HCT116 (cell line): Measurements from ENCODE around the gene BTBD9. TPM values are rescaled to one million over a fixed set of nuclear protein-coding genes. Genes with fewer than 3 reads are reported as not detected.

Source experiments
- ATAC-seq: fragments of 200-7000 bp; cut with Tn5 transposase; 2 replicates; pipeline ENCODE4 v1.9.1; 2020; ENCODE audit warnings: mild to moderate bottlenecking, moderate library complexity
- BruUV-seq: library from RNA; stranded (reverse); fragments of 400-500 nt; replicated peaks from 2 replicates; lab custom pipeline; 2021; lab: Mats Ljungman, UMichigan
- CTCF ChIA-PET: fragments of 300-600 bp; sonication (Branson Sonifier 250); formaldehyde crosslinking; loops from one replicate; lab custom pipeline; 2021; ENCODE audit warnings: antibody characterized with exemption; lab: Charles Lee
- POLR2A ChIA-PET: fragments of 300-600, 350-600 bp; sonication (Branson Sonifier 250); formaldehyde crosslinking; loops from one replicate; lab custom pipeline; 2021; ENCODE audit warnings: antibody characterized with exemption; lab: Charles Lee
- RAD21 ChIA-PET, 2 experiments: fragments of 300-600 bp; sonication (Branson Sonifier 250); formaldehyde crosslinking; loops; one replicate each; lab custom pipeline; 2023; ENCODE audit warnings: low total read pairs in 2 of 2; ENCODE audit not compliant: uncharacterized antibody in 2 of 2, unreplicated experiment in 2 of 2, low non-redundant PET in 1 of 2; lab: Charles Lee
- DNase-seq: peaks from one replicate; pipeline ENCODE4 v3.0.0-alpha.2; 2010; ENCODE audit warnings: low read depth, low spot score
- H2AFZ ChIP-seq: fragments of 200-600 bp; shearing (Covaris generic), sonication (generic); 2 replicates; pipeline ENCODE4 v1.6.1; 2017; ENCODE audit warnings: low read depth, mixed run types, mixed read lengths, antibody characterized with exemption, low read length; ENCODE audit not compliant: poor library complexity, severe bottlenecking
- H3K27ac ChIP-seq: 2 replicates; pipeline ENCODE4 v1.5.1; 2012; ENCODE audit warnings: low read depth, low read length
- H3K27me3 ChIP-seq: fragments of 200-600 bp; sonication (generic); 2 replicates; pipeline ENCODE4 v1.6.1; 2016; ENCODE audit warnings: mixed run types, low read length, mixed read lengths; ENCODE audit not compliant: insufficient read depth
- H3K36me3 ChIP-seq, 2 experiments: fragments of 200-500 bp in 1 of 2; fragments of 200-600 bp in 1 of 2; sonication (Bioruptor generic) in 1 of 2; sonication (generic) in 1 of 2; 2 replicates each; pipeline versions ENCODE4 v1.5.1 to v1.6.1; 2014 to 2016; ENCODE audit warnings: low read length in 2 of 2, inconsistent platforms in 1 of 2, mixed read lengths in 1 of 2, mixed run types in 1 of 2; ENCODE audit not compliant: insufficient read depth in 2 of 2, control insufficient read depth in 1 of 2
- H3K4me1 ChIP-seq, 2 experiments: fragments of 200-600 bp in 1 of 2; sonication (generic) in 1 of 2; 2 replicates each; pipeline versions ENCODE4 v1.5.1 to v1.6.1; 2012 to 2017; ENCODE audit warnings: low read length in 2 of 2, inconsistent platforms in 1 of 2, mild to moderate bottlenecking in 1 of 2, mixed read lengths in 1 of 2, mixed run types in 1 of 2, moderate library complexity in 1 of 2; ENCODE audit not compliant: insufficient read depth in 2 of 2, control insufficient read depth in 1 of 2
- H3K4me2 ChIP-seq: fragments of 200-600 bp; sonication (generic); 2 replicates; pipeline ENCODE4 v1.6.1; 2017; ENCODE audit warnings: mixed run types, low read length, mixed read lengths
- H3K4me3 ChIP-seq, 2 experiments: fragments of 200-600 bp in 1 of 2; sonication (generic) in 1 of 2; replicated peaks in 1 of 2; 2 replicates each; pipeline ENCODE4 v1.5.1; 2011 to 2016; ENCODE audit warnings: low read length in 2 of 2, control low read depth in 1 of 2, low read depth in 1 of 2, mild to moderate bottlenecking in 1 of 2, mixed read lengths in 1 of 2, mixed run types in 1 of 2
- H3K79me2 ChIP-seq: fragments of 200-600 bp; sonication (generic); 2 replicates; pipeline ENCODE4 v1.6.1; 2017; ENCODE audit warnings: mild to moderate bottlenecking, mixed run types, low read length, moderate library complexity, mixed read lengths; ENCODE audit not compliant: insufficient read depth
- H3K9ac ChIP-seq: fragments of 200-600 bp; sonication (generic); 2 replicates; pipeline ENCODE4 v1.6.1; 2016; ENCODE audit warnings: low read length, mixed read lengths
- H3K9me2 ChIP-seq: fragments of 200-600 bp; sonication (generic), shearing (Covaris generic); 2 replicates; pipeline ENCODE4 v1.6.1; 2017; ENCODE audit warnings: mixed run types, mild to moderate bottlenecking, moderate library complexity; ENCODE audit not compliant: insufficient read depth
- H3K9me3 ChIP-seq, 2 experiments: fragments of 200-500 bp in 1 of 2; fragments of 200-600 bp in 1 of 2; sonication (Bioruptor generic) in 1 of 2; sonication (generic) in 1 of 2; 2 replicates each; pipeline ENCODE4 v1.6.1; 2014 to 2017; ENCODE audit warnings: low read length in 2 of 2, mixed read lengths in 2 of 2, inconsistent platforms in 1 of 2, low read depth in 1 of 2, mild to moderate bottlenecking in 1 of 2, mixed run types in 1 of 2, moderate library complexity in 1 of 2; ENCODE audit not compliant: control insufficient read depth in 1 of 2, insufficient read depth in 1 of 2
- H4K20me1 ChIP-seq: fragments of 200-600 bp; sonication (generic), shearing (Covaris generic); 2 replicates; pipeline ENCODE4 v1.6.1; 2017; ENCODE audit warnings: mixed run types, mild to moderate bottlenecking, moderate library complexity; ENCODE audit not compliant: insufficient read depth
- CEBPB ChIP-seq: IDR thresholded peaks from 2 replicates; pipeline ENCODE4 v1.6.1; 2012; ENCODE audit warnings: low read depth
- FOSL1 ChIP-seq: IDR thresholded peaks from 2 replicates; pipeline ENCODE4 v1.6.1; 2012; ENCODE audit warnings: low read depth
- SIN3A ChIP-seq: IDR thresholded peaks from 2 replicates; pipeline ENCODE4 v1.6.1; 2012; ENCODE audit warnings: low read depth
- SRF ChIP-seq: IDR thresholded peaks from 2 replicates; pipeline ENCODE4 v1.6.1; 2012; ENCODE audit warnings: low read depth
- ZNF274 ChIP-seq: fragments of 200-500 bp; sonication (Bioruptor generic); IDR thresholded peaks from 2 replicates; pipeline ENCODE4 v1.6.1; 2014; ENCODE audit warnings: mild to moderate bottlenecking, low read depth, low read length, inconsistent platforms
- intact Hi-C: fragments of 100-400 bp; cut with micrococcal nuclease; formaldehyde crosslinking; loops from 2 replicates; pipeline ENCODE4 v1.10.0; 2022
- total RNA-seq: library from RNA; stranded (reverse); gene quantifications from one replicate; pipeline ENCODE4 v1.2.1, GENCODE V29; 2021; ENCODE audit not compliant: unreplicated experiment

Gene BTBD9
- total RNA-seq, 1 experiment from 2014 or later, result 10.9 TPM

DNA sequence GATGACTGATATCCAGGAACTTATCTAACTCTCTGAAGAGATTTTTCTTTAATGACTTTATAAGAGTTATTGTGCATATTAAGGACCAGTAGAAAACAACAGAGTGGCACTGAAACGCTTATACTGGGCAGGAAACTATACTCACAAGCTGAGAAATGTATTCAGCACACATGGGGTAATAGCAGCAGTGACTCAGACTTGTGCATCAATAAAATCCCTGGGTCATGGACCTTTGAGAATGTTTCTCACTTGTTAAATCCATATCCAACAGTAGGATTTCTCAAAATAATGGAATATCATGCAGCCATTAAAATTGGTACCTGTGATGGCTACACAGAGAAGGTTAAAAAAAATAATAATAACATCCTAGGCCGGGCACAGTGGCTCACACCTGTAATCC is 219.5 kb downstream of the BTBD9 start:
- no TSS peak for BruUV-seq
- no peaks in the 10 kb centered on the region for H4K20me1 ChIP-seq
- no peaks in the 10 kb centered on the region for H3K36me3 ChIP-seq
- H3K27ac ChIP-seq, result no peak overlapping the region
- no peak overlapping the region for H3K9ac ChIP-seq
- TF ChIP-seq ZNF274, result no peak
- no peaks in the 10 kb centered on the region for H3K9me3 ChIP-seq
- H3K79me2 ChIP-seq, result no peaks in the 10 kb centered on the region
- ChIA-PET POLR2A (no interaction called here), CTCF (no interaction called here), RAD21 (no interaction called here)
- no peak overlapping the region for H2AFZ ChIP-seq
- H3K4me3 ChIP-seq, result no peak overlapping the region
- H3K9me2 ChIP-seq, result no peaks in the 10 kb centered on the region
- H3K4me1 ChIP-seq, result no peaks in the 10 kb centered on the region
- no peak for ATAC-seq
- H3K27me3 ChIP-seq, result no peaks in the 10 kb centered on the region
- intact Hi-C loops, result no loop called here
- no peak overlapping the region for H3K4me2 ChIP-seq
- no peak for DNase-seq

DNA sequence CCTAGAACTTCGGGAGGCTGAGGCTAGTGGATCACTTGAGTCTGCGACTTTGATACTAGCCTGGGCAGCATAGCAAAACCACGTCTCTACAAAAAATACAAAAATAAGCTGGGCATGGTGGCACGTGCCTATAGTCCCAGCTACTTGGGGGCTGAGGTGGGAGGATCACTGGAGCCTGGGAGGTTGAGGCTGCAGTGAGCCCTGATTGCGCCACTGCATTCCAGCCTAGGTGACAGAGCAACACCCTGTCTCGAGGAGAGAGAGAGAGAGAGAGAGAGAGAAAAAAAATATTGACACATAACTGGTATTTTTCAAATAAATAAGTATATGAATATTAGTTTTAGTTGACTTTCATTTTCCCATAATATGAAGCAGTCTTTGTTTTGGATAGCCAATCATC is 222.2 kb downstream of the BTBD9 start:
- H3K36me3 ChIP-seq, result no peaks in the 10 kb centered on the region
- H3K79me2 ChIP-seq, result no peaks in the 10 kb centered on the region
- H2AFZ ChIP-seq, result no peak overlapping the region
- no peak overlapping the region for H3K9ac ChIP-seq
- no peak overlapping the region for H3K4me3 ChIP-seq
- DNase-seq, result no peak
- BruUV-seq, result no TSS peak
- no peak overlapping the region for H3K27ac ChIP-seq
- TF ChIP-seq CEBPB (peak; percentile 54), FOSL1 (no peak), SIN3A (no peak), SRF (no peak)
- TF ChIP-seq, all 23 proteins: peak for 1
- POLR2A ChIA-PET, result no interaction called here
- Histone ChIP-seq H3K9me2 (no peaks in the 10 kb centered on the region), H4K20me1 (no peaks in the 10 kb centered on the region), H3K4me2 (no peak overlapping the region), H3K27me3 (no peaks in the 10 kb centered on the region), H3K4me1 (no peaks in the 10 kb centered on the region), H3K9me3 (no peaks in the 10 kb centered on the region)
- RAD21 ChIA-PET, result no interaction called here
- intact Hi-C loops, result no loop called here
- CTCF ChIA-PET, result no interaction called here
- ATAC-seq, result no peak
